Small intestine (tissue), 7 donors: ENCODE data around the gene CGNL1. TPM values are rescaled to one million over a fixed set of nuclear protein-coding genes. Genes with fewer than 3 reads are reported as not detected.

Source experiments
- DNase-seq, 2 donors: peaks; one replicate each; pipeline versions ENCODE4 v3.0.0 to v3.0.0-alpha.2; 2013
- FAIRE-seq: peaks from 2 replicates; lab custom pipeline; 2012; peaks lifted over from hg19 to GRCh38; lab: Jason Lieb, UNC
- H3K27ac ChIP-seq, 3 donors: one replicate each; pipeline ENCODE4 v1.5.1; 2013; ENCODE audit warnings: low read length in 2 of 3, mild to moderate bottlenecking in 2 of 3, control low read depth in 1 of 3, inconsistent platforms in 1 of 3, low read depth in 1 of 3, moderate library complexity in 1 of 3
- H3K27me3 ChIP-seq, 3 donors: one replicate each; pipeline ENCODE4 v1.6.1; 2013; ENCODE audit warnings: low read length in 3 of 3, inconsistent platforms in 1 of 3; ENCODE audit not compliant: control insufficient read depth in 3 of 3, insufficient read depth in 3 of 3
- H3K36me3 ChIP-seq, 3 donors: one replicate each; pipeline ENCODE4 v1.6.1; 2013; ENCODE audit warnings: low read length in 3 of 3, inconsistent platforms in 1 of 3, low read depth in 1 of 3, mild to moderate bottlenecking in 1 of 3, moderate library complexity in 1 of 3; ENCODE audit not compliant: control insufficient read depth in 3 of 3, insufficient read depth in 2 of 3
- H3K4me1 ChIP-seq, 3 donors: one replicate each; pipeline ENCODE4 v1.6.1; 2013; ENCODE audit warnings: low read length in 2 of 3, inconsistent platforms in 1 of 3, low read depth in 1 of 3, mild to moderate bottlenecking in 1 of 3, moderate library complexity in 1 of 3; ENCODE audit not compliant: control insufficient read depth in 3 of 3, insufficient read depth in 2 of 3
- H3K4me3 ChIP-seq, 3 donors: one replicate each; pipeline ENCODE4 v1.5.1; 2013; ENCODE audit warnings: low read length in 3 of 3, control low read depth in 1 of 3, inconsistent platforms in 1 of 3, low read depth in 1 of 3, mild to moderate bottlenecking in 1 of 3, moderate library complexity in 1 of 3
- H3K9me3 ChIP-seq, 2 donors: one replicate each; pipeline ENCODE4 v1.6.1; 2013; ENCODE audit warnings: low read depth in 1 of 2, low read length in 1 of 2; ENCODE audit not compliant: control insufficient read depth in 2 of 2, insufficient read depth in 1 of 2
- WGBS, 3 donors: extraction: QIAGEN DNeasy Blood & Tissue Kit; methylation state at CpG; one replicate each; pipeline ENCODE4 v1.1.7; 2013; 5-methylcytosine and 5-hydroxymethylcytosine counted together
- polyA plus RNA-seq, 4 donors: library from polyadenylated mRNA; stranded (reverse) in 3 of 4; unstranded in 1 of 4; fragments of 200-250 nt in 3 of 4; fragments of 120-200 nt in 1 of 4; gene quantifications; one replicate each; pipeline versions ENCODE4 v1.2.1 to v1.2.3, GENCODE V29; 2013
- donor health status: healthy with polysubstance abuse.
- donor health status: control.
- donor health status: control.
- donor health status: Bipolar disorder and iron deficiency.
- donor health status: healthy.

CGNL1 gene
- polyA plus RNA-seq, 4 donors = 0.81 to 5.1 (median 1.9) TPM

DNA sequence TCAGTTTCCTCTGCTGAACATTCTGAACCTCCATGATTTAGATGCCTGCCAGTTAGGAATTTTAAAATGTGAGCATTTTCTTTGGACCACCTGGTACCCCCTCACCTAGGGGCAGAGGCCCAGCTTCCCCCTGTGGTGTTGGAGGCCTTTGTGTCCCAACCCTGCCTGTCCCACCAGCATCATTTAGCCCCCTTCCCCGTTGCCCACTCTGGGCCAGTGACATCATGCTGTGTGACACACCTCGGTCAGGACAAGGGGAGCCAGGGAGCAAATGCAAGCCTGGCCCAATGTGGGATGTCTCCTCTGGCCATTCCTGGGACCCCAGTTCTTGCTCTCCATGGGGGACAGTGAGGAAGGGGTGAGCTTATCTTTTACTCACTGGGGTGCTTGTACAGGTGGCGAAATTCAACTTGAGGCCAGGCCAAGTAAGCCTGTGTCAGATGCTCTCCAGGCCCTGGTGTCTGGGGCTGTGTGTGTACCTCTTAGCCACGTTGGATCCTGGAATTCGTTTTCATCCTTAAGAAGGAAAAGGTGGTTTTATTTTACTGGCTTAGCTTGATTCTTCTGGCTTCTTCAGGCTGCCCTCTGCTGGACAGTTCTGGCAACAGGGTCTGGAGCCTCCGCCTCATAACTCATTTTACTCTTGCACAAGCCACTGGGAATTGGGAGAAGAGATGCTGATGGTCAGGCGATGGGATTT lies 165.7 kb downstream of the CGNL1 start:
- Histone ChIP-seq H3K27me3 (no peaks in the 10 kb centered on the region), H3K9me3 (peaks cover 0 to 3% of the 10 kb centered on the region in 2 donors), H3K36me3 (peaks cover 0 to 16% (median 0%) of the 10 kb centered on the region in 3 donors), H3K4me1 (peaks cover 0 to 11% (median 0%) of the 10 kb centered on the region in 3 donors), H3K4me3 (no peak overlapping the region), H3K27ac (no peak overlapping the region)
- peak; percentile 67 to 81 for DNase-seq
- 44 to 51% (median 48%) methylated on average over 7 of the region's 7 CpGs for WGBS, 3 donors
- FAIRE-seq = no peak

DNA sequence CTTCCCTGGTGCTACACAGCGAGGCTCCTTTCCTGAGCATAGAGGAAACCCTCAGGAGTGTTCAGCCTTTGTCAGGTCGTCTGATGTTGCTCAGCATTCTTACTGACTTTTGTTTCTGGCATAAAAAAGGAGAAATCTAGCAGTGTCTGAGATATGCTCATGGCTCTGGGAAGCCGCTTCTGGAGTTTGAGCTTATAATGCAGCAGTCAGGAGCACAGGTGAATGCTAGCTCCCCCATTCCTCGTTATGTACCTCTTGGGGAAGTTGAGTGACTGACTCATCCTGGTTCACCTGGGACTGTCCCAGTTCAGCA lies 166.2 kb downstream of the CGNL1 start:
- H3K4me1 ChIP-seq = peaks cover 0 to 6% (median 0%) of the 10 kb centered on the region in 3 donors
- FAIRE-seq (no peak), DNase-seq (no peak)
- H3K9me3 ChIP-seq = peaks cover 0 to 3% of the 10 kb centered on the region in 2 donors
- WGBS, 3 donors = 18 to 34% (median 19%) methylated on average over 4 of the region's 4 CpGs
- H3K27ac ChIP-seq = no peak overlapping the region
- no peak overlapping the region for H3K4me3 ChIP-seq
- H3K36me3 ChIP-seq = peaks cover 0 to 20% (median 0%) of the 10 kb centered on the region in 3 donors
- H3K27me3 ChIP-seq = no peaks in the 10 kb centered on the region

DNA sequence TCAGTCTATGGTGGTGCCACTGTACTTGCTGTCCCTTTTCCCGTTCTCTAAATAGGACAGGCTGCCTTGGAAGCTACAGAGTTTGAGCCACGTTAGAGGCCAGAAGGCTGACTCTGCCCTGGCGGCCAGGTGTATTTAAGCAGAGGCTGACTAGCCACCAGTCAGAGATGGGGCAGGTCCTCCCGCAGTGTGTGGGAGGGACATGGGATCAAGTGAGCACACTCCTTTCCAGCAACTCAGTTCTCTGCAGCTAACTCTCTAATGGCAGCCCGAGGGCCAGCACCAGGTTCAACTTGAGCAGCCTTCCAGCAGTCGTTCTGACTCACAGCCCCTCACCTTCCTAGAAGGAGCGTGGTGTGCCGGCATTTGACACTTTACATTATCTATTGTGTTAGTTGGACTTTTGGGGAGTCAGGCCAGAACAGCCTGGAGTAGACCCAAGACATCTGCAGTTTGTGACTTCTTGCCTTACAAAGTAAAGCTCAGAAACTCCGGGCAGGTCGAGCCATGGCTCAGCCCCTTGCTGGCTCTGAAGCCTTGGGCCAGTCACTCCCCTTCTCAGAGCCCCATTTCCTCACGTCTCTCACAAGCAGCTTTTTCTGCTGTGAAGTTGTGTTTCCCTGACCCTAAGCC lies 168.7 kb downstream of the CGNL1 start:
- Histone ChIP-seq H3K4me3 (no peak overlapping the region), H3K27me3 (no peaks in the 10 kb centered on the region), H3K36me3 (peaks cover 0 to 24% (median 0%) of the 10 kb centered on the region in 3 donors), H3K4me1 (peaks cover 0 to 21% (median 0%) of the 10 kb centered on the region in 3 donors), H3K27ac (no peak overlapping the region), H3K9me3 (peaks cover 0 to 3% of the 10 kb centered on the region in 2 donors)
- no peak for DNase-seq
- no peak for FAIRE-seq
- WGBS, 3 donors = 85 to 90% (median 86%) methylated on average over 11 of the region's 11 CpGs

DNA sequence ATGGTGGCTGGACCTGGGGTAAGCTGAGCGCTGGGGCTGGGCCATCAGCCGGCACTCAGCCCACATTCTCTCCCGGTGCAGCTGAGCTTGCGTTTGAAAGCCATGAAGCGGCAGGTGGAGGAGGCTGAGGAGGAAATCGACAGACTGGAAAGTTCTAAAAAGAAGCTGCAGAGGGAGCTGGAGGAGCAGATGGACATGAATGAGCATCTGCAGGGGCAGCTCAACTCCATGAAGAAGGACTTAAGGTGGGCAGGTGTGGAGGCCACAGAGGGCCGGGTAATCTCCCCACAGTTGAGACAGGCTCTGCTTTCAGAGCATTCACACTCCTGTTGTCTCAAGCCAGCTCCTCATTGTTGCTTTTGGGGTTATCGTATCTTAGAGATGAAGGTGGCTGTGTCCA lies 169.7 kb downstream of the CGNL1 start:
- Histone ChIP-seq H3K27ac (no peak overlapping the region), H3K9me3 (no peaks in the 10 kb centered on the region), H3K36me3 (peaks cover 0 to 20% (median 0%) of the 10 kb centered on the region in 3 donors), H3K4me3 (no peak overlapping the region), H3K4me1 (peaks cover 0 to 30% (median 0%) of the 10 kb centered on the region in 3 donors), H3K27me3 (no peaks in the 10 kb centered on the region)
- 86 to 92% (median 88%) methylated on average over 8 of the region's 8 CpGs for WGBS, 3 donors
- FAIRE-seq (no peak), DNase-seq (no peak)

DNA sequence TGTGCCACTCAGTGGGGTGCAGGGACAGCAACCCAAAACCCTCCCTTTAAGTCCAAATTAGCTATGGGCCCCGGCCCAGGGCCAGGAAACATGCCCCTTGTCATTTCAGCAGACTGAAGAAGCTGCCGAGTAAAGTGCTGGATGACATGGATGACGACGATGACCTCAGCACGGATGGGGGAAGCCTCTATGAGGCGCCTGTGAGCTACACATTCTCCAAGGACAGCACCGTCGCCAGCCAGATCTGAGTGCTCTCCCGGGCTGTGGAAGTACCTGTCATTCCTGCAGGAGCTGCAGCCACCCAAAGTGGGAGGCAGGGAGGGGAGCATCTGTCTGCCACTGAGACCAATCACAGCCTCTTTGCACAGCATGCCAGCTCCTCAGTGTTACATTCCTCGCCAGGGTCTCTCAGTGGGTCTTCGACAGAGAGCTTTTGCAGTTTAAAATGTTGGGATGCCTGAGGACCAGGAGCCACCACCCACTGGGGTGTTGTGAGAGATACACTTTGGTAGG lies 171.0 kb downstream of the CGNL1 start:
- no peak for DNase-seq
- 88 to 95% (median 91%) methylated on average over 11 of the region's 11 CpGs for WGBS, 3 donors
- H3K4me1 ChIP-seq = peaks cover 0 to 42% (median 0%) of the 10 kb centered on the region in 3 donors
- H3K27me3 ChIP-seq = no peaks in the 10 kb centered on the region
- H3K9me3 ChIP-seq = no peaks in the 10 kb centered on the region
- no peak for FAIRE-seq
- no peak overlapping the region for H3K27ac ChIP-seq
- no peak overlapping the region for H3K4me3 ChIP-seq
- peaks cover 0 to 19% (median 0%) of the 10 kb centered on the region in 3 donors for H3K36me3 ChIP-seq

DNA sequence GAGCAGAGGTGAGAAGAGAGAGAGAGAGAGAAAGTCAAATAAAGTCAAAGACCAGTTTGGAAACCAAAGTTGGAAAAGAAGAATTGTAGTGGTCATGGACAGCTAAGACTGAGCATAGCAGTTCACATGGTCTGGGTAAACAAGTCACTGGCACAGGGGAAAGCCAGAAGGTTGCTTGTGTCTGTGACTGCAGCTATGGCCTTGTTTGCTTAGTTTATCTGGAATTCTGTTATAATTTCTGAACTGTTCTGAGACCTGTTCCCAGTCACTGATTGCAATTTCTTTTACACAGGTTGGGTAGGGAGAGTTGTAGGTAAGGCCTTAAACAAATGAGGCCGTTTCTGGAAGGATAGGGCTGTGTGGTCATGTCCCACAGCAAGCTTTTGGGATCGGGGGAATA lies 172.0 kb downstream of the CGNL1 start:
- H3K4me1 ChIP-seq = peaks cover 0 to 46% (median 0%) of the 10 kb centered on the region in 3 donors
- DNase-seq (peak in 1 of 2 donors; percentile 50), FAIRE-seq (no peak)
- H3K27ac ChIP-seq = peak overlapping the region in 1 of 3 donors; percentile 79
- H3K27me3 ChIP-seq = no peaks in the 10 kb centered on the region
- H3K36me3 ChIP-seq = peaks cover 0 to 19% (median 0%) of the 10 kb centered on the region in 3 donors
- H3K4me3 ChIP-seq = no peak overlapping the region
- WGBS, 3 donors = 18 to 56% (median 23%) methylated on average over 2 of the region's 2 CpGs
- H3K9me3 ChIP-seq = no peaks in the 10 kb centered on the region

DNA sequence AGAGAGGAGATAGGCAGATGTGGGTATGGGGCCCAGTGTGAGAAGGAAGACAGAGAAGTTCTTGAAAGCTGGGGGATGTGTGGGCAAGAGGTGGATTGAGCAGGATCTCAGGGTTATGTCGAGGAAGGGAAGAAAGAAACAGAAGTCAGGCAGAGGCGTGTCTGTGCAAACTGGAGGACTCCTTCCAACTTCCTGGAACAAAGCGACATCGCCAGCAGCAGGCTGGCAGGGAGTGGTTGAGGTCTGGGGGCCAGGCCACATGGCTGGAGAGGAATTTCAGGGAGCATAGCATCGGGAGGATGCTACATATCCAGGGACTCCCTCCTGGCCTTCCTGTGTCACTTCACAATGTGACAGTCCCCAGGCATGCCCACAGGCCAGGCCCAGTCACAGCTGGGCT lies 172.5 kb downstream of the CGNL1 start:
- no peak overlapping the region for H3K4me3 ChIP-seq
- WGBS, 3 donors = 21 to 61% (median 53%) methylated on average over 5 of the region's 5 CpGs
- peaks cover 0 to 46% (median 0%) of the 10 kb centered on the region in 3 donors for H3K4me1 ChIP-seq
- H3K27me3 ChIP-seq = no peaks in the 10 kb centered on the region
- FAIRE-seq = no peak
- peak; percentile 42 to 46 for DNase-seq
- no peaks in the 10 kb centered on the region for H3K9me3 ChIP-seq
- peaks cover 0 to 19% (median 0%) of the 10 kb centered on the region in 3 donors for H3K36me3 ChIP-seq
- H3K27ac ChIP-seq = peak overlapping the region in 1 of 3 donors; percentile 79

DNA sequence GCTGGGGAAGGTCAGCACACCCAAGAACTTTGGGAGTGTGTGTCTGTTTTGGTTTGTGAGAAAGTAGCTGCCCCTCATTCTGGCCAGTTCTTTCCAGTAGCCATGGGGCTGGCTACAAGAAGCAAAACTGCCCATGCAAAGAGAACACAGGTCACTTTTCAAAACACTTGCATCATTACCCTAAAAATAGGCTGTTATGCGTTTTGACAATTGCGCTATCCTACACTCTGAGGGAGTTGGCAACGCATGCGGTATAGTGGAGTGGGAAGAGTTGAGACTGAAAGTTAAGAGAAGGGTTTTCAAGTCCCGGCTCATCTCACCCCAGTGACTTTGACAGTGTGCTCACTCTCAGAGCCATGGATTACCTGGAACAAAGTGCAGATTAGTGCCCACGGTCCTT lies 173.6 kb downstream of the CGNL1 start:
- H3K27ac ChIP-seq = no peak overlapping the region
- DNase-seq = no peak
- no peak for FAIRE-seq
- H3K27me3 ChIP-seq = no peaks in the 10 kb centered on the region
- H3K4me1 ChIP-seq = peaks cover 0 to 56% (median 0%) of the 10 kb centered on the region in 3 donors
- WGBS, 3 donors = 72 to 85% (median 79%) methylated on average over 6 of the region's 6 CpGs
- H3K4me3 ChIP-seq = no peak overlapping the region
- no peaks in the 10 kb centered on the region for H3K9me3 ChIP-seq
- peaks cover 0 to 13% (median 0%) of the 10 kb centered on the region in 3 donors for H3K36me3 ChIP-seq
